ENCODE data around the gene ACTBL2.
"Not testable (repeated sequence)": the region's sequence is repeated elsewhere in the genome, so short reads cannot be mapped to it uniquely, and the experiment has no call there.

The ACTBL2 gene

GRCh38 chr5:57482671-57483106 lies at the start of gene ACTBL2:
Gene ACTBL2, minus strand, starts transcription at chr5:57482811. Its CDS starts 104 bp downstream, at chr5:57482707.
- no peak for DNase-seq

GRCh38 chr5:57531333-57531732 lies 48.7 kb upstream of the ACTBL2 start:
- DNase-seq, result no peak

GRCh38 chr5:57529864-57530263 lies 47.3 kb upstream of the ACTBL2 start:
- DNase-seq, result no peak

- DNase-seq, result no peak
Measured at GRCh38 chr5:57527870-57528269, 45.3 kb upstream of the ACTBL2 start.

- DNase-seq, result no peak
Measured at GRCh38 chr5:57524348-57525060, 41.9 kb upstream of the ACTBL2 start.

- not testable (repeated sequence) for DNase-seq
Measured at GRCh38 chr5:57522477-57522876, 39.9 kb upstream of the ACTBL2 start.

- not testable (repeated sequence) for DNase-seq
Measured at GRCh38 chr5:57518415-57518814, 35.8 kb upstream of the ACTBL2 start.

- DNase-seq, result no peak
Measured at GRCh38 chr5:57517250-57517649, 34.6 kb upstream of the ACTBL2 start.

GRCh38 chr5:57513785-57514184 lies 31.2 kb upstream of the ACTBL2 start:
- DNase-seq, result no peak

- DNase-seq, result no peak
Measured at GRCh38 chr5:57511321-57511720, 28.7 kb upstream of the ACTBL2 start.

GRCh38 chr5:57509501-57510260 lies 27.1 kb upstream of the ACTBL2 start:
- no peak for DNase-seq

GRCh38 chr5:57508211-57508610 lies 25.6 kb upstream of the ACTBL2 start:
- no peak for DNase-seq

GRCh38 chr5:57505272-57506200 lies 22.9 kb upstream of the ACTBL2 start:
- no peak for DNase-seq

- DNase-seq, result no peak
Measured at GRCh38 chr5:57504357-57504756, 21.7 kb upstream of the ACTBL2 start.

- no peak for DNase-seq
Measured at GRCh38 chr5:57503433-57503832, 20.8 kb upstream of the ACTBL2 start.

- DNase-seq, result no peak
Measured at GRCh38 chr5:57501414-57502201, 19.0 kb upstream of the ACTBL2 start.

- peak; percentile 10 for DNase-seq
Measured at GRCh38 chr5:57499262-57500050, 16.8 kb upstream of the ACTBL2 start.

GRCh38 chr5:57497733-57498132 lies 15.1 kb upstream of the ACTBL2 start:
- DNase-seq, result no peak

GRCh38 chr5:57495285-57496086 lies 12.9 kb upstream of the ACTBL2 start:
- DNase-seq, result no peak

All from NCI-H146 (cell line).